AG04450 (cell line): ENCODE results near the gene DNAJC15. TPM values are rescaled to one million over a fixed set of nuclear protein-coding genes. Genes with fewer than 3 reads are reported as not detected.
A peak's percentile ranks its signal among the peaks of the same experiment; 100 is the strongest.

Experiments
- CTCF ChIA-PET: fragments of 300-600, 350-600 bp; formaldehyde crosslinking; extraction: SDS; loops from one replicate; lab custom pipeline; 2022; ENCODE audit warnings: antibody characterized with exemption, inconsistent platforms; lab: Charles Lee
- POLR2A ChIA-PET: fragments of 350-600 bp; formaldehyde crosslinking; extraction: SDS; loops from one replicate; lab custom pipeline; 2021; ENCODE audit warnings: antibody characterized with exemption, inconsistent platforms; lab: Yijun Ruan, JAX
- DNase-seq: peaks from one replicate; pipeline ENCODE4 v3.0.0-alpha.2; 2011; ENCODE audit warnings: low read depth, low spot score
- H3K27ac ChIP-seq: one replicate; pipeline ENCODE4 v1.5.1; 2012; ENCODE audit warnings: low read depth, low read length, control low read depth
- H3K27me3 ChIP-seq: one replicate; pipeline ENCODE4 v1.6.0; 2012; ENCODE audit warnings: low read length; ENCODE audit not compliant: control insufficient read depth, insufficient read depth
- H3K4me3 ChIP-seq: 2 replicates; pipeline ENCODE4 v1.5.1; 2011; ENCODE audit warnings: mild to moderate bottlenecking, low read depth, low read length, control low read depth
- H3K9me3 ChIP-seq: 2 replicates; pipeline ENCODE4 v1.5.1; 2012; ENCODE audit warnings: low read length; ENCODE audit not compliant: control insufficient read depth, insufficient read depth
- CTCF ChIP-seq: IDR thresholded peaks from 2 replicates; pipeline ENCODE4 v1.5.1; 2011; ENCODE audit warnings: low read depth, low read length, control low read depth, inconsistent platforms
- polyA plus RNA-seq: library from polyadenylated mRNA; depleted of rRNA; stranded (reverse); fragments of >200 nt; gene quantifications from 2 replicates; pipeline ENCODE4 v1.2.3, GENCODE V29; 2011

The DNAJC15 gene
- polyA plus RNA-seq, 1 experiment: 48.6 TPM

- Histone ChIP-seq H3K27ac (no peak overlapping the region), H3K27me3 (no peaks in the 10 kb centered on the region), H3K9me3 (no peaks in the 10 kb centered on the region), H3K4me3 (no peak overlapping the region)
- ChIA-PET POLR2A (interaction anchor here (1.5 kb wide), 1 partner anchor 11 kb away, joined by 14 read pairs; no protein-coding TSS in a partner anchor), CTCF (no interaction called here)
- TF ChIP-seq CTCF: no peak
- no peak for DNase-seq
Measured at GRCh38 chr13:43008596-43008995, 14.8 kb upstream of the DNAJC15 start.

GRCh38 chr13:43009506-43009905 is 13.9 kb upstream of the DNAJC15 start:
- DNase-seq: no peak
- ChIA-PET POLR2A (interaction anchor here (0.6 to 1.5 kb wide), 2 partner anchors 12 to 15 kb away, joined by 3 to 14 read pairs; no protein-coding TSS in a partner anchor), CTCF (no interaction called here)
- Histone ChIP-seq H3K4me3 (no peak overlapping the region), H3K9me3 (no peaks in the 10 kb centered on the region), H3K27me3 (no peaks in the 10 kb centered on the region), H3K27ac (no peak overlapping the region)
- TF ChIP-seq CTCF: no peak

- peak overlapping the region; percentile 13 for H3K27ac ChIP-seq
- CTCF ChIA-PET: interaction anchor here (0.6 kb wide), 1 partner anchor 1156 kb away, joined by 4 read pairs; no protein-coding TSS in a partner anchor
- DNase-seq: no peak
- H3K27me3 ChIP-seq: no peaks in the 10 kb centered on the region
- POLR2A ChIA-PET: interaction anchor here (1.0 kb wide), 1 partner anchor 9 kb away, joined by 3 read pairs; the partner anchor contains the start of gene DNAJC15
- no peak overlapping the region for H3K4me3 ChIP-seq
- no peaks in the 10 kb centered on the region for H3K9me3 ChIP-seq
- TF ChIP-seq CTCF: no peak
Measured at GRCh38 chr13:43014162-43014561, 9.2 kb upstream of the DNAJC15 start.

- no peaks in the 10 kb centered on the region for H3K9me3 ChIP-seq
- H3K27me3 ChIP-seq: no peaks in the 10 kb centered on the region
- POLR2A ChIA-PET: no interaction called here
- CTCF ChIA-PET: no interaction called here
- H3K27ac ChIP-seq: no peak overlapping the region
- no peak for DNase-seq
- TF ChIP-seq CTCF: no peak
- no peak overlapping the region for H3K4me3 ChIP-seq
Measured at GRCh38 chr13:43016226-43016625, 7.2 kb upstream of the DNAJC15 start.

- DNase-seq: no peak
- CTCF ChIA-PET: no interaction called here
Measured at GRCh38 chr13:43019811-43020210, 3.6 kb upstream of the DNAJC15 start.

More at GRCh38 chr13:43019811-43020210, 3.6 kb upstream of the DNAJC15 start:
- H3K9me3 ChIP-seq: 0 out of 2 replicates have a peak, but pooled peaks cover 2% of the 10 kb centered on the region
- H3K27ac ChIP-seq: no peak overlapping the region
- POLR2A ChIA-PET: no interaction called here
- H3K27me3 ChIP-seq: no peaks in the 10 kb centered on the region
- TF ChIP-seq CTCF: no peak
- no peak overlapping the region for H3K4me3 ChIP-seq
